ENCODE data around the gene EIF3I. TPM values are rescaled to one million over a fixed set of nuclear protein-coding genes. Genes with fewer than 3 reads are reported as not detected.

EIF3I gene
- total and polyA plus RNA-seq, 10 of the 15 experiments (the other 5 are each of a cell fraction or from before 2014, with no cell fraction given): 208 to 606 (median 352) TPM

- Histone ChIP-seq H3K36me3 (ENCODE audit: control insufficient read depth in 2 of 2, insufficient read depth in 2 of 2, low read length in 1 of 2) (peaks cover 21 to 22% of the 10 kb centered on the region in 2 experiments), H3K27ac (ENCODE audit: control insufficient read depth, insufficient read depth) (peak overlapping the region; percentile 89), H2AFZ (ENCODE audit: control insufficient read depth, low read depth, low read length) (no peak overlapping the region), H3K9ac (ENCODE audit: control insufficient read depth, insufficient read depth, low read length) (no peak overlapping the region), H3K79me2 (ENCODE audit: control insufficient read depth, insufficient read depth, low read length) (peaks cover 19% of the 10 kb centered on the region), H3K4me3 (peak overlapping the region; percentile 90; the same call in 1 of the 2 replicates), H3K27me3 (replicated peaks in 1 of 2; ENCODE audit: control insufficient read depth in 2 of 2, insufficient read depth in 2 of 2, low read length in 1 of 2) (no peaks in the 10 kb centered on the region), H3K4me2 (ENCODE audit: control insufficient read depth, insufficient read depth) (peak overlapping the region; percentile 88), H4K20me1 (ENCODE audit: control insufficient read depth, insufficient read depth) (no peaks in the 10 kb centered on the region), H3K9me3 (replicated peaks; ENCODE audit: control insufficient read depth, insufficient read depth, low read length) (no peaks in the 10 kb centered on the region), H3K4me1 (ENCODE audit: control insufficient read depth, insufficient read depth, low read length) (peaks cover 21% of the 10 kb centered on the region)
- FAIRE-seq: no peak
- SMC1A ChIA-PET (ENCODE audit: uncharacterized antibody, unreplicated experiment): interaction anchor here (1.0 to 2.4 kb wide), 4 partner anchors 11 to 92 kb away, joined by 3 to 26 read pairs (median 5); partner anchors contain the start of genes KPNA6 and TXLNA
- WGBS (ENCODE audit: insufficient coverage, insufficient replicate concordance, low lambda C conversion rate, missing lambda C conversion rate): 92% methylated on average over 6 of the region's 6 CpGs
- BruUV-seq (replicated peaks): TSS peak; percentile 31
- no peak for ATAC-seq
- TF ChIP-seq ATF7 (IDR thresholded peaks at IDR 0.05; ENCODE audit: low read depth) (no peak), ESRRA (IDR thresholded peaks at IDR 0.05; ENCODE audit: low read length) (no peak), MYB (IDR thresholded peaks at IDR 0.05; ENCODE audit: borderline replicate concordance, low read depth, low read length) (no peak), EGR1 (IDR thresholded peaks at IDR 0.05; ENCODE audit: borderline replicate concordance in 1 of 2, low read depth in 2 of 2, low read length in 2 of 2) (no peak)
- CTCF ChIA-PET: interaction anchor here (1.3 to 3.7 kb wide), 4 partner anchors 16 to 117 kb away, joined by 3 to 27 read pairs (median 7); no protein-coding TSS in a partner anchor
- POLR2A ChIA-PET: interaction anchor here (0.7 to 2.8 kb wide), 9 partner anchors 11 to 195 kb away, joined by 3 to 25 read pairs (median 8); partner anchors contain the start of genes HDAC1, KPNA6 and TXLNA
- in situ Hi-C loops (cut with MboI) (no loop called here), intact Hi-C loops (cut with micrococcal nuclease; ENCODE audit: unreplicated experiment) (loop anchor here (2.0 to 5.0 kb wide), 3 partner anchors 19 to 213 kb away; no protein-coding TSS in a partner anchor)
- DNase-seq (ENCODE audit: low read depth, low spot score): no peak
- RAD21 ChIA-PET (ENCODE audit: unreplicated experiment): interaction anchor here (1.0 to 4.2 kb wide), 3 partner anchors 11 to 127 kb away, joined by 3 to 22 read pairs (median 7); partner anchors contain the start of genes TMEM39B and TXLNA
These were observed 22.5 kb upstream of the EIF3I start for GRCh38 chr1:32199717-32200072.

Measured in GM12878 (cell line).